NCI-H2029 treated with DMSO at 0.1 percent for 48 hours (cell line): ENCODE results near the gene REXO4.

ENCODE experiments used
- DNase-seq: peaks from one replicate; lab custom pipeline; 2025; lab: John Stamatoyannopoulos, UW

REXO4 gene

DNA sequence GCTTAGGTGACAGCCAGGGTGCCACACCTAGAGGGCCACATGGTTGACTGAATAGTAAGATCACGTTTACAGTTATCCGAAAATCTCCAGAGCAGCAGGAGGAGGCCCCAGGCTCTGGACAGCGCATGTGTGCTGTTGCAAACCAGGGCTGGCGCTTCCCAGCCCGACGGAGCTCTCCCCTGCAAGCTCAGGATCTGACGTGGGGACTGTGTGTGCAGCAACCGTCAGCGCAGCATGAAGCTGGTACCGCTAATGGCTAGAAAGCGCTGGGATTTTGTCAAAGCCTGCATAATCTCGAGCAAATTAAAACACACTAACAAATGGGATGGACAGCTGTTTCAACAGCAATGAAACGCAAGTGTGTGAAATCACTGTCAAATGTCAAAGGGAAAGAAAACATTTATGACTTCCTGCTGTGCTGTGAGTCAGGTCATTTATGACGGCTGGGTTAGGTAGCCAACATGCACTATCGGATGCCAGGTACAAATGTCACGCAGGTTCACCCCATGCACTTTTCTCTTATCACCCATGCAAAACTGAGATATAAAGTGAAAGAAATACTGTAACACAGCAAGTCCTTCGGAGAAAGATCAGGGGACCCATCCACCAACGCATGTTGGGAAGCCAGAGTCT lies 49.4 kb downstream of the REXO4 start:
- no peak for DNase-seq

DNA sequence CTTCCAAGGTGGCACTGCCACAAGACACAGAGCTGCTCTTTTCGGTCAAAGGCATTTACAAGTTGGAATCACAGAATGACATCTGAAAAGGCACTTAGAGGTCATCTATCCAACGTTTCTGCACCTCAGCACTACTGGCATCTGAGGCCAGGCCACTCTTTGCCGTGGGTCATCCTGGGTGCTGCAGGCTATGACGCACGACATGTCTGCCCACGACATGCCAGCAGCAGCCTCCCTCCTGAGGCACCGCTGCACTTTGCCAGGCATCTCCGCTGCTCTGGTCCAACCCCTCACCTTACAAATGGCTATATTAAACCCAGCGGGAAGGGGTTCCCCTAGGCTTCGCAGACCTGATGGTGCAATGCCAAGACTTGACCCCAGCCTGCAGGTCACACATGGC lies 50.0 kb downstream of the REXO4 start:
- DNase-seq = no peak

DNA sequence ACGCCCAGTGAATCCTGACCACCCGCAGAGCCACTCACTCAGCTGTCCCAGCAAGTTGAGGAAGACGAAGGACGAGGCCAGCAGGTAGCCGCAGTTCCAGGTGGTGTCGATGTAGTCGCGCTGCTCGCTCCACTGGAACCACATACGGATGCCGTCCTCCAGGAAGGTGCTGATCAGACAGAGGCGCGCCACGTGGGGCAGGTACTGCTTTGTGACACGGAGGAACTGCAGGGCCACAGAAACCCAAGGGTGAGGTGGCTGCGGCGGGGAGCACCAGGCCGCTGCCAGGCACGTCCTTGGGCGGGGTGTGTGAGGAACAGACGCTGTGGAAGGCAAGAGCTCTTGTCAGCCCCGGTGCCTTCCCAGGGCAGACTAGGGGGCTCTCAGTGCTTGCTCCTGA lies 50.6 kb downstream of the REXO4 start:
- DNase-seq = no peak

DNA sequence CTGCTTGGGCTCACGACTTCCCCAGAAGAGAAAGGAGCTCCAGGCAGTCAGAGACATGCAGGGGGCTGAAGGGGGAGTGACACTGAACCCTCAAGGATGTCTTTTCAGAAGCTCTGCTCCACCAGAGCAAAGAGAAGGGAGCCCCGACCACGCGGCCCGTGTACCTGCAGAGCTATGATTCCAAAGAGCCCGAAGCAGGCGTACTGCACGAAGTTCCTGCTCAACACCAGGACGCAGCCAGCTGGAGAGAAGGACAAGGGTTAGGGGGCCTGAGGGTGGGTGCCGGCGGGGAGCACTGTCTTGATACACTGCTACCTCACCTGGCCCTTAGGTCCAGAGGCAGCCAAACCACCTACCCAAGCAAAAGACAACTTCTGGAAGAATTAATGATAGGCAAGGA lies 51.4 kb downstream of the REXO4 start:
- DNase-seq = no peak

DNA sequence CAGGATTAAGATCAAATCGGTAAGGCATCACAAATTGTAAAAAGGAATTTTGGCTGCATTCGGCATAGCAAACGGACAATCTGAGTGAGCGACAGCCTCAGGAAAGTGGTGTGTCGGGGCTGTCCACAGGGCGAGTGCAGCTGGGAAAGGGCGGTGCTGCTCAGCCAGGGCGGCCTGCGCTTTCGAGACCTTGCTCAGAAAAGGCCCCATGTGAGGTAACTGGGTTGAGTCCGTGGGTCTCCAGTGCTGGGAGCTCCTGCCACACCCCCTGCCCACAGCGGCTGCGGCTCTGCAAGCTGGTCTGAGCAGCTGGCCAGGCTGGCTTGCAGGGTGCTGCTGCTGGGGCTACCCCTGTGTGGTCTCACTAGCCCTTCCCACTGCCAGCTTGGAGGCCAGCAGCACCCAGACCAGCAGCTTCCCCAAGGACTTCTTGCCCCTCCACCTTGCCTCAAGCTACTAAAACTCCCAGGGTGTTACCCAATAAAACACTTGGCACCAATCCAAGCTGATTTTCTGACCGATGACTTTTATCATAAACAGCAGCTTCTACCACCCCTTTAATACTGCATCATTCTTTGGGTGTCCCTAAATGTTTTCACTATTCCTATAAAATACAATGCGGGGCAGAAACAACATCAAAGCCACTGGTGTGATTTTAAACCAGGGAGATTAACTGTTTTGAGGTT lies 55.3 kb downstream of the REXO4 start:
- DNase-seq = no peak

DNA sequence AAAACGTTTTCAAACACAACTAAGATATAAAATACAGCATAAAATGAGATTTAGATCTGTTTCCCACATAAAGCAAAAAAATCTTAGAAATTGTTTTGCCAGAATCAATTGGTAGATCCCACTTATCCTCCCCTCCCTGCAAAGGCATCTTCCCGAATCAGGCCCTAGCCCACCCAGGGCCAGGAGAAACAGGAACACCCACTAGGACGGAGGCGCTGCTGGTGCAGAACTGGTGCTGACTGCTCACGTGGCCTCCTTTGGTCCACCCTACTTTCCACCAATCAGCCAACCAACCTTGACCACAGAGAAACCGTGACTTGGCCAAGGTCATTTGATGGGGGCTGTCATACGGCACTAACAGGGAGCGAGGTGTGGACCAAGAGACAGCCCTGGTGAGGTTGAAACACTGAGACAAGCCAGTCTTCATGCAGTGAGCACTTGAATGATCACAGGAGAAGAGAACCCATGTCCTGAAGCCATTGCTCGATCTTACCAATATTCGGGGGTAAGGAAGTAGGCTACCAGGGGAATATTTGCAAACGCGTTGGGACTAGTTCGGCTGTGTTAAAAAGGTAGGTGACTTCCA lies 56.2 kb downstream of the REXO4 start:
- DNase-seq = no peak

DNA sequence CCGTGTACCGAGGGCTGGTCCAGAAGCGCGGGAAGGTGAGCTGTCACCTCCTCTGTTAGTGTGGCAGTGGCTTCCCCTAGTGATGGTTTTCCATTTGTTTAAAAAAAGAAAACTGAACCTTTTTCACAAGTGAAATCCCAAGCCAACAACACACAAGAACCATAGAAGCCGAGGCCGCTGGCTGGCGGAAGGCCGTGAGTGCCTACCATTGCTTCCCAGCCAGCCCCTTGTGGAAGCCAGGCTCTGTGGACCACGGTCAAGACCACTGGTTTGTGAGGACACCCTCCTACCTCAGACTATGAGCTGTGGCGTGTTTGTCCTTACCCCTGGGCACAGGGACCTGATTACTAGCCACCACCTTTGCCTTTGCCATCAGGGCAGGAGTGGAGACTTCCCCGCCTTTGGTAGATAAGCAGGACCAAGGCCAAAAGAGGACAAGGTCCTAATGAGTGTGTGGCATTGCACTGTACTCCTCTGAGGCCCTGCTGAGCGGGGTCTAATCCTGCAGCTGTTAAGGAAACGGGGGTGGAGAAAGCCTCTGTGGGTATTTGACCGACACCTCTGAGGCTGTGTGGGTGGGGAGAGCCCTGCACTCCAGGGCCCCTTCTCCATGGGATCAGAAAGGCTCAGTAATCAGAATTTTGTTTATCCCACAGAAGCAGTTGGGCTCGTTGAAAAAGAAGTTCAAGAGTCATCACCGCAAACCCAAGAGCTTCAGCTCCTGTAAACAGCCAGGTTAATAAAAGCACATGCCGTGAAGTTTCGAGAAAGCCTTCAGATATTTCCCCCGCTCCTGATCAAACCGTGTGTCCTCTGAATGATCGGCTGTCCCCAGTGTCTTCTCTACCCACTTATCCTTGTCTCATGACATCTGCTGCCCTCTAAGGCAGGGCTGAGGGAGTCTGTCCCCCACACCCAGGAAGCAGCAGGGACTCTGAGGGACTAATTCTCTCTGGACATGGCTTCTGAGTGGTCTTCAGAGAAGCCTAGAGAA lies 57.1 kb downstream of the REXO4 start:
- DNase-seq = no peak

DNA sequence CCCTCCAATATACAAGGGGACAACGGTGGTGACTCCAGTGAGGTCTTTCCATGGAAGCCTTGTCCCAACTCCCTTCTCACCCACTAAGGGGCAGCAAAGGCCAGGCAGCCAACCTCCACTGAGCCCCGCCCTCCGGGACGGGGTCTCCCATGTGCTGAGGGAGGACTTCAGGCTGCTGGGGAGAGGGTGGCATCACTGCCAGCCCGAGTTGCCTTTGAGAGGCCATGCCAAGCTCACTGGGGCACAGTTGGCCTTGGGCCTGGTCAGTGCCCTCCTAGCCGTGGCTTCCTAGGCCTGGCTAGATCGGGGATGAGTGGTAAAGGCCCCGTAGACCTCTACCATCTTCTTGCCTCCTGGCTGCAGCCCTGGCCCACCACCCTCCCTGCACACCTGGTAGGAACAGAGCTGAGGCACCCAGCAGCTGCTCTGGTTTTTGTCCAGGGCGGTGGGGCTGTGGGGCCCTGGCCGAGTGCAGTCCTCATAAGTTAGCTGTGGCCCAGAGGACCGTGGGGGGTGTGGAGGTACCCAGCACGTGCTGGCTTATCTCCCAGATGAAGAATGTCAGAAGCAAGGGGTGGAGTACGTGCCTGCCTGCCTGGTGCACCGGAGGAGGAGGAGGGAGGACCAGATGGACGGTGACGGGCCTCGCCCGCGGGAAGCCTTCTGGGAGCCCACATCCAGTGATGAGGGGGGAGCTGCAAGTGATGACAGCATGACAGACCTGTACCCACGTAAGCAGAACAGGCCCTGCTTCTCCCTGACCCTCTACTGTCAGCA lies 58.2 kb downstream of the REXO4 start:
- no peak for DNase-seq

DNA sequence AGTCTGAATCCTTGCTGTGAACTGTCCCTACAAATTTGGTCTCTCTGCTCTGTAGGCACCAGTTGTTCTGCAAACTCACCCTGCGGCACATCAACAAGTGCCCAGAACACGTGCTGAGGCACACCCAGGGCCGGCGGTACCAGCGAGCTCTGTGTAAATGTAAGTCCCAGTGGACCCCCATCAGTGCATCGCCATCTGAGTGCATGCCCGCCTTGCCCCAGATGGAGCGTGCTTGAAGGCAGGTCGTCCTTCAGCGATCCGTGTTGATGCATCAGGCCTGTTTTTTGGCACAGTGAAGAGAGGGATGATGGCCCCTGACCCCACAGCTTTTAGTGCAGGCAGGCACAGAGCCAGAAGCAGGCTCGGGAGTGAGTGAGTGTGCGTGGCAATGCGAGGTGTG lies 60.2 kb downstream of the REXO4 start:
- no peak for DNase-seq

DNA sequence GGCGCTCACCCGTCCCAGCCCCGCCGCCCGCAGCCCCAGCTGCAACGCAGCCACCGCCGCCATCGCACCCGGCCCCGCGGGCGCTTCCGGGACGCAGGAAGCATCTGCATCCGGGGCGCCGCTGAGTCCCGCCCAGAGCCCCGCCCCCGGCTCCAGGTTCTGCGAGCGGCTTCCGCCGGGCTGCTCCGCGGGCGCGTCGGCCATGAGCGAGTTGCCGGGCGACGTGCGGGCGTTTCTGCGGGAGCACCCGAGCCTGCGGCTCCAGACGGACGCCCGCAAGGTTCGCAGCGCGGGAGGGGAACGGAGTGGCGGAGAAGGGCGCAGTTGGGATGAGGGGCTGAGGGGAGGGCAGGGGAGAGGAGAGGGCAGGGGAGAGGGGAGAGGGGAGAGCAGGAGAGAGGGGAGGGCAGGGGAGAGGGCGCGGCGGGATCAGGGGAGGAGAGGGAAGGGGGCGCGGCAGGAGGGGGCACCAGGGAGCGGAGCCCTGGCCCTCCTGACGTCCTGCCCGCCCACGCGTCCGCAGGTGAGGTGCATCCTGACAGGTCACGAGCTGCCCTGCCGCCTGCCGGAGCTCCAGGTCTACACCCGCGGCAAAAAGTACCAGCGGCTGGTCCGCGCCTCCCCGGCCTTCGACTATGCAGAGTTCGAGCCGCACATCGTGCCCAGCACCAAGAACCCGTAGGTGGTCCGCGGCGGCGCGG lies 61.3 kb downstream of the REXO4 start, which contains the start of the genes SURF1 and SURF2:
Gene SURF1, minus strand, starts transcription at position 97 of the 701 bp plus-strand sequence. Its CDS starts 34 bp downstream, at position 63.
Gene SURF2, plus strand, starts transcription at position 160 of the 701 bp plus-strand sequence. Its CDS starts 43 bp downstream, at position 203.
- peak; percentile 34 for DNase-seq
